RWPE2 (cell line): Measurements from ENCODE around the gene PLEKHJ1.
"Not testable (repeated sequence)": the region's sequence is repeated elsewhere in the genome, so short reads cannot be mapped to it uniquely, and the experiment has no call there.

Experiments used
- ATAC-seq: fragments of 200-7000 bp; cut with Tn5 transposase; 3 replicates; pipeline ENCODE4 v1.9.1; 2021; ENCODE audit warnings: low read depth
- DNase-seq: peaks from one replicate; pipeline ENCODE4 v3.0.0-alpha.2; 2020; ENCODE audit warnings: low spot score
- H3K27ac ChIP-seq: fragments of 450-650 bp; 2 replicates; pipeline ENCODE4 v1.5.1; 2017; ENCODE audit warnings: mild to moderate bottlenecking; ENCODE audit not compliant: poor library complexity, severe bottlenecking
- H3K27me3 ChIP-seq: fragments of 250-450 bp; sonication (Bioruptor Pico); 2 replicates; pipeline ENCODE4 v1.5.1; 2021; ENCODE audit warnings: mild to moderate bottlenecking, moderate library complexity; ENCODE audit not compliant: insufficient read depth, poor library complexity, severe bottlenecking
- H3K36me3 ChIP-seq: fragments of 250-450 bp; sonication (Bioruptor Pico); 2 replicates; pipeline ENCODE4 v1.5.1; 2020; ENCODE audit warnings: low read depth, mild to moderate bottlenecking, moderate library complexity
- H3K4me1 ChIP-seq: fragments of 250-450 bp; sonication (Bioruptor Pico); 2 replicates; pipeline ENCODE4 v1.5.1; 2021; ENCODE audit warnings: mild to moderate bottlenecking, moderate library complexity; ENCODE audit not compliant: insufficient read depth, poor library complexity, severe bottlenecking
- H3K4me3 ChIP-seq: fragments of 250-450 bp; sonication (Bioruptor Pico); 2 replicates; pipeline ENCODE4 v1.5.1; 2021; ENCODE audit warnings: mild to moderate bottlenecking, moderate library complexity; ENCODE audit not compliant: severe bottlenecking
- H3K9me3 ChIP-seq: fragments of 250-450 bp; sonication (Bioruptor Pico); 2 replicates; pipeline ENCODE4 v1.5.1; 2021; ENCODE audit warnings: mild to moderate bottlenecking, moderate library complexity; ENCODE audit not compliant: severe bottlenecking
- TF ChIP-seq, protein P1 (sequence below): fragments of 450-650 bp; IDR thresholded peaks from one replicate; pipeline ENCODE4 v1.5.1; 2017; ENCODE audit warnings: mild to moderate bottlenecking, moderate library complexity; ENCODE audit not compliant: poor library complexity, severe bottlenecking

Gene PLEKHJ1

DNA sequence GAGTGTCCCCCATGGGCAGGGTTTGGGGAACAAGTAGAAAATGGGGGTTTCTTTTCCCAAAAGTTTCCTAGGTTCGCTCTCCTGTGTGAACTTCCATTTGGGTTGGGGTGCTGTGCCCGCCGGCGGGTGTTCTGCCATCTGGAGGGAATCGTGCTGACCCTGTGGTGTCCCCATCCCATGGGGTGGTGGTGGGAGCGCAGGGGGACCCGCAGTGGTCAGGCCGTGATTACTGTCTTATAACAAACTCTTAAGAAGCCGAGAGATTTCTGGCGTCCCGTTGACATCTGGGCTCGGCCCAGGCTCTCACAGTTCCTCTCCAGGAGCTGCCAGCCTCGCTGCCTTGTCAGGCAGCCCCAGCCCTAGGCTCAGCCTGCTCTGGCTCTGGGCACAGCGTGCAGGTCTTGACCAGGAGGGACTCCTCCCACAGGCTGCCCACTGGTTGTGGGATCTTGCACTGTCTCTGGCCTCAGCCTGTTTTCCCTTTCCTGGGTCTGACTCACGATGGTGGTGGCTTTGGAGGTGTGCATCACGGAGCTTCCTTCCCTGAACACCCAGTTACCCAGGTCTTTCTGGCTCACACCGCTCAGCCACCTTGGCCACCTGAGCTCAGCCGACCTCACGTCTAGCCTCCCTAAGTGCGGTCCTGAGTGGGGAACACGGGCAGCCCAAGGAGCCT is 34.5 kb downstream of the PLEKHJ1 start:
- H3K27ac ChIP-seq: no peak overlapping the region
- TF ChIP-seq, protein P1, sequence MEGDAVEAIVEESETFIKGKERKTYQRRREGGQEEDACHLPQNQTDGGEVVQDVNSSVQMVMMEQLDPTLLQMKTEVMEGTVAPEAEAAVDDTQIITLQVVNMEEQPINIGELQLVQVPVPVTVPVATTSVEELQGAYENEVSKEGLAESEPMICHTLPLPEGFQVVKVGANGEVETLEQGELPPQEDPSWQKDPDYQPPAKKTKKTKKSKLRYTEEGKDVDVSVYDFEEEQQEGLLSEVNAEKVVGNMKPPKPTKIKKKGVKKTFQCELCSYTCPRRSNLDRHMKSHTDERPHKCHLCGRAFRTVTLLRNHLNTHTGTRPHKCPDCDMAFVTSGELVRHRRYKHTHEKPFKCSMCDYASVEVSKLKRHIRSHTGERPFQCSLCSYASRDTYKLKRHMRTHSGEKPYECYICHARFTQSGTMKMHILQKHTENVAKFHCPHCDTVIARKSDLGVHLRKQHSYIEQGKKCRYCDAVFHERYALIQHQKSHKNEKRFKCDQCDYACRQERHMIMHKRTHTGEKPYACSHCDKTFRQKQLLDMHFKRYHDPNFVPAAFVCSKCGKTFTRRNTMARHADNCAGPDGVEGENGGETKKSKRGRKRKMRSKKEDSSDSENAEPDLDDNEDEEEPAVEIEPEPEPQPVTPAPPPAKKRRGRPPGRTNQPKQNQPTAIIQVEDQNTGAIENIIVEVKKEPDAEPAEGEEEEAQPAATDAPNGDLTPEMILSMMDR: no peak
- DNase-seq: no peak
- no peaks in the 10 kb centered on the region for H3K27me3 ChIP-seq
- no peak overlapping the region for H3K4me3 ChIP-seq
- no peaks in the 10 kb centered on the region for H3K4me1 ChIP-seq
- peaks cover 14% of the 10 kb centered on the region for H3K36me3 ChIP-seq
- ATAC-seq: peak; percentile 52; the same call in 2 of the 3 replicates
- no peaks in the 10 kb centered on the region for H3K9me3 ChIP-seq

DNA sequence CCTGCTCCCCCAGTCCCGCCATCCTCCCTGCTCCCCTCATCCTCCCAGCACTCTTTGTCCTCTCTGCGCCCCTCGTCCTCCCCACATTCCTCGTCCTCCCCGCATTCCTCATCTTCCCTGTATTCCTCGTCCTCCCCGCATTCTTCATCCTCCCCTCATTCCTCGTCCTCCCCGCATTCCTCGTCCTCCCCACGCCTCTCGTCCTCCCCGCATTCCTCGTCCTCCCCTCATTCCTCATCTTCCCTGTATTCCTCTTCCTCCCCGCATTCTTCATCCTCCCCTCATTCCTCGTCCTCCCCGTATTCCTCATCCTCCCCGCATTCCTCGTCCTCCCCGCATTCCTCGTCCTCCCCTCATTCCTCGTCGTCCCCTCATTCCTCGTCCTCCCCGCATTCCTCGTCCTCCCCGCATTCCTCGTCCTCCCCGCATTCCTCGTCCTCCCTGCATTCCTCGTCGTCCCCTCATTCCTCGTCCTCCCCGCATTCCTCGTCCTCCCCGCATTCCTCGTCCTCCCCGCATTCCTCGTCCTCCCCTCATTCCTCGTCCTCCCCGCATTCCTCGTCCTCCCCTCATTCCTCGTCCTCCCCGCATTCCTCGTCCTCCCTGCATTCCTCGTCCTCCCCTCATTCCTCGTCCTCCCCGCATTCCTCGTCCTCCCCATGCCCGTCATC is 35.4 kb downstream of the PLEKHJ1 start:
- H3K4me3 ChIP-seq, DNase-seq, H3K9me3 ChIP-seq, H3K27me3 ChIP-seq, ATAC-seq, H3K27ac ChIP-seq, H3K4me1 ChIP-seq: not testable (repeated sequence)
- peaks cover 13% of the 10 kb centered on the region for H3K36me3 ChIP-seq

DNA sequence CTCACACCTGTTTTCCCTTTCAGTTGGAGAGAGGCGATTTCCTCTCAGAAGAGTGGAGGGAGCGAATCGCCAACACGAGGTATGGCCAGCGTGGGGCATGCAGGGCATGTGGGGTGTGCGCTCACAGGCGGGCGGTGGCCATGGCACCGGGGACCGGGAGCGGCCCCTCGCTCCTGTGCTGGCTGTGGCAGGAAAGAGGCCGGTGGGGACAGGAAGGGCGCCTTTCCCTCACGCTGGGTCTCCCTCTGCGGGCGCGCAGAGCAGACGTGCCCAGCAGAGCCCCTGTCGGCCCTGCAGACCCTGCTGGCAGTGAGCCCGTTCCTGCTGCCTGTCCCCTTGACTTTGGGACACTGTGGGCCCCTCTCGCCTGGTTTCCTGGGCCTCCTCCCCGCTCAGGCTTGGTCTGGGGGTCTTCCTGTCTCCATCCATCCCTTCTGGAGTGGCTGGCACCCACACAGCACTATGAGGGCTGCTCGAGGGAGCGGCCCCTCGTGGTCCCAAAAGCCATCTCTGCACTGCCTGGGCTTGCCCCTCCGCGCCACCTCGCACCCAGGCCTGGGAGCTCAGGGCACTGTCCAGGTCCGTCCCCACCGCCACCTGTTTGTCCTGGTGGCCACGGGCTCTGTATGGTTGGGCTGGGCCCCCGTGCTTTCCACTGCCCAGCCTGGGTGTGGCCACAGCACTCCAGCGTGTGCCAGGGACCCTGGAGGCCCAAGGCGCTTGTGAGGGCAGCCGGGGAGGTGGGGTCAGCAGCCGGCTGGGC is 36.1 kb downstream of the PLEKHJ1 start:
- DNase-seq (no peak), ATAC-seq (no peak)
- peaks cover 13% of the 10 kb centered on the region for H3K36me3 ChIP-seq
- TF ChIP-seq, protein P1: no peak
- no peak overlapping the region for H3K4me3 ChIP-seq
- H3K27ac ChIP-seq: no peak overlapping the region
- no peaks in the 10 kb centered on the region for H3K4me1 ChIP-seq
- no peaks in the 10 kb centered on the region for H3K9me3 ChIP-seq
- no peaks in the 10 kb centered on the region for H3K27me3 ChIP-seq

DNA sequence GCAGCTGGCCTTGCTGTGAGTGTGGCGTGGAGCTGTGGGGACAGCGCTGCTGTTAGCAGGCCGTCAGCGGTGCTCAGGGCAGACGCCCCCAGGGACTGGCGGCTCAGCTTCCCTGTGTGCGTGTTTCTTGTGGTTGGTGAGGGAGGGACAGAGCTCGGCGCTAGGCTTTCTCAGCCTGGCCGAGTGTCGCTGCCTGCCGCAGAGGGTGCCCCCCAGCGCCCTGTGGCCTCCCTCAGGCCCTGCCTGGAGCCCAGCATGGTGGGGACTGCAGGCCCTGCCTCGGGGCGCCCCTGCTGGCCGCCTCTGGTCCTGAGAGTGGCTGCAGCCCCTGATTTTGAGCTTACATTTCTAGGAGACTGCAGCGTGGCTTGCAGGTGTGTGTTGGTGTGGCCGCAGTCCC is 36.9 kb downstream of the PLEKHJ1 start:
- no peaks in the 10 kb centered on the region for H3K27me3 ChIP-seq
- no peak overlapping the region for H3K4me3 ChIP-seq
- H3K4me1 ChIP-seq: no peaks in the 10 kb centered on the region
- TF ChIP-seq, protein P1: no peak
- no peaks in the 10 kb centered on the region for H3K9me3 ChIP-seq
- ATAC-seq: no peak
- DNase-seq: no peak
- peaks cover 18% of the 10 kb centered on the region for H3K36me3 ChIP-seq
- H3K27ac ChIP-seq: no peak overlapping the region

DNA sequence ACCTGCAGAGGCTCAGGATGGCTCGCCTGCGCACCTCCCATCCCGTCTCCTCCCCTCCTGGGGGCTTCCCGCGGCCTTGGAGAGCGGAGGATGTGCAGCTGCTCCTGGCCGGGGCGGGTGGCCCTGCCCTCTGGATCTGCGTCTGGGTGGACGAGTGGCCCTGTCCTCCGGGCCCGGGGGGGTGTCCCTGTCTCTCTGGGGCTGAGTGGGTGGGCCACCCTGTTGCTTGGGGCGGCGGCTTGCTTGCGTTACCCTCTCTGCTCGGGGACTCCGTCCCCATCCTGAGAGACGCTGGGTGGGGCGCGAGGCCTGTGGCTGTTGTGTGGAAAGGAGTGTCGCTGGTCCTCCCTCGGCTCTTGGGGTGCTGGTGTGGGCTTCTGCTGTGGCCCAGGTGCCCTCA is 37.8 kb downstream of the PLEKHJ1 start:
- H3K4me3 ChIP-seq: no peak overlapping the region
- no peak overlapping the region for H3K27ac ChIP-seq
- no peak for ATAC-seq
- TF ChIP-seq, protein P1: no peak
- H3K9me3 ChIP-seq: no peaks in the 10 kb centered on the region
- DNase-seq: no peak
- H3K27me3 ChIP-seq: no peaks in the 10 kb centered on the region
- H3K4me1 ChIP-seq: no peaks in the 10 kb centered on the region
- peaks cover 13% of the 10 kb centered on the region for H3K36me3 ChIP-seq
